ENCODE data around the gene CCL27.

DNA sequence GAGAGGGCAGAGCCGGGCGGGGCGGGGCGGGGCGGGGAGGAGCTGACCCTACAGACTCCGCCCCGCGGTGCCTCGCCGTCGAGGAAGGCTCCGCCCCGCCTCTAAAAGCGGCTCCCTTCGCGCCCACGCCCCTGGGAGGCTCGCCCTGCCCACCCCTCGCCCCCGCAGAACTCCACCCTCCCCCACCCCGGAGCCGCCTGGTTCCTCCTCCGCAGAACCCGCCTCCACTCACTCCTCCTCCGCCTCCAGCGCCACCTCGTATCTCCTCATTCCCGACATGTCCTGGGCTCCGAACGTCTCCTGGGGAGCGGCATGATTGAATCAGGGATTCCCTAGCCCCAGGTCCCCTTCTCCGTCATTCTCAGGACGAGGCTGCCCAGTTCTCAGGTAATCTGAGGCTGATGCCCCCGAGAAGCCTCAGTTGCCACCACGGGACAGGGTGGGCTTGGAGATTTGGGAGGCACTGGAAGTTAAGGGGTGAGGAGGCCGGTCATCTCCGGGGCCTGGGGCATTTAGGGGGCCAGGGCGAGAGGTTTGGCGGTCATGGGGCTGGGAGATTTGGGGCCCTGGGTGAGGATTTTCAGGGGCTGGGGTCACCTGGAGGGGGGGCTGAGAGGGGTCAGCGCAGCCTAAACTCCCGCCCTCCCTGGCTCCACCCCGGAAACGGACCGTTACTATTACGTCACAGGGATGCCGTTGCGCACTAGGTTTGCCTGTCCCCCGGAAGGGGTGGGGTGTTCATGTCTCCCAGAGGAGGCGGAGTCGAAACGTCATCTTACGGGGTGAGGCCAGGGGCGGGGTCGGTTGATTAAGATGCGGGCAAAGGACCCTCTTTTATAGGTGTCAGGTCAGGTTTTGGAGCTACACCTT, 3.2 kb upstream of the CCL27 start:
- TF ChIP-seq, protein P1, sequence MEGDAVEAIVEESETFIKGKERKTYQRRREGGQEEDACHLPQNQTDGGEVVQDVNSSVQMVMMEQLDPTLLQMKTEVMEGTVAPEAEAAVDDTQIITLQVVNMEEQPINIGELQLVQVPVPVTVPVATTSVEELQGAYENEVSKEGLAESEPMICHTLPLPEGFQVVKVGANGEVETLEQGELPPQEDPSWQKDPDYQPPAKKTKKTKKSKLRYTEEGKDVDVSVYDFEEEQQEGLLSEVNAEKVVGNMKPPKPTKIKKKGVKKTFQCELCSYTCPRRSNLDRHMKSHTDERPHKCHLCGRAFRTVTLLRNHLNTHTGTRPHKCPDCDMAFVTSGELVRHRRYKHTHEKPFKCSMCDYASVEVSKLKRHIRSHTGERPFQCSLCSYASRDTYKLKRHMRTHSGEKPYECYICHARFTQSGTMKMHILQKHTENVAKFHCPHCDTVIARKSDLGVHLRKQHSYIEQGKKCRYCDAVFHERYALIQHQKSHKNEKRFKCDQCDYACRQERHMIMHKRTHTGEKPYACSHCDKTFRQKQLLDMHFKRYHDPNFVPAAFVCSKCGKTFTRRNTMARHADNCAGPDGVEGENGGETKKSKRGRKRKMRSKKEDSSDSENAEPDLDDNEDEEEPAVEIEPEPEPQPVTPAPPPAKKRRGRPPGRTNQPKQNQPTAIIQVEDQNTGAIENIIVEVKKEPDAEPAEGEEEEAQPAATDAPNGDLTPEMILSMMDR (IDR thresholded peaks at IDR 0.05), result no peak
- TF ChIP-seq ZC3H11A (IDR thresholded peaks at IDR 0.05) (no peak), PHF8 (IDR thresholded peaks at IDR 0.05; ENCODE audit: borderline replicate concordance, low read depth) (peak; percentile 85; the same call in 1 of the 2 replicates), SMC3 (IDR thresholded peaks at IDR 0.05) (no peak), RNF2 (IDR thresholded peaks at IDR 0.05; ENCODE audit: borderline replicate concordance, low read depth) (no peak), KDM1A (IDR thresholded peaks at IDR 0.05; ENCODE audit: low read depth) (no peak)
